Measurements from ENCODE around the gene NSUN3. TPM values are rescaled to one million over a fixed set of nuclear protein-coding genes. Genes with fewer than 3 reads are reported as not detected.
"Not testable (repeated sequence)": the region's sequence is repeated elsewhere in the genome, so short reads cannot be mapped to it uniquely, and the experiment has no call there.

The NSUN3 gene
- total and polyA plus RNA-seq, 8 donors: 2.4 to 88.8 (median 16.9) TPM

- Histone ChIP-seq H3K27me3 (no peaks in the 10 kb centered on the region), H3K9me3 (peaks cover 0 to 8% (median 4%) of the 10 kb centered on the region in 4 donors), H3K36me3 (peaks cover 8 to 27% (median 18%) of the 10 kb centered on the region in 4 donors), H3K4me3 (no peak overlapping the region), H3K4me1 (no peaks in the 10 kb centered on the region), H3K27ac (no peak overlapping the region)
- 70 to 88% (median 84%) methylated on average over 1 of the region's 1 CpG for WGBS, 5 donors
- DNase-seq: no peak
- intact Hi-C loops (cut with DNase I; ENCODE audit: low total_unique reads): no loop called here
- no peak for TF ChIP-seq CTCF (IDR thresholded peaks at IDR 0.05)
- TF ChIP-seq EP300 (IDR thresholded peaks at IDR 0.05): no peak
- no peak for TF ChIP-seq POLR2AphosphoS5 (IDR thresholded peaks at IDR 0.05)
- TF ChIP-seq POLR2A (IDR thresholded peaks at IDR 0.05): no peak
Measured at GRCh38 chr3:94043285-94043684, 19.6 kb upstream of the NSUN3 start.

GRCh38 chr3:94044100-94044936, 18.5 kb upstream of the NSUN3 start:
- H3K4me3 ChIP-seq; H3K27ac ChIP-seq; intact Hi-C loops (cut with DNase I; ENCODE audit: low total_unique reads); H3K4me1 ChIP-seq; H3K9me3 ChIP-seq; H3K27me3 ChIP-seq; DNase-seq: not testable (repeated sequence)
- H3K36me3 ChIP-seq: peaks cover 8 to 27% (median 18%) of the 10 kb centered on the region in 4 donors
- WGBS, 5 donors: 94 to 99% (median 96%) methylated on average over 39 to 61 of the region's 61 CpGs

- Histone ChIP-seq H3K9me3 (peaks cover 0 to 8% (median 4%) of the 10 kb centered on the region in 4 donors), H3K27ac (no peak overlapping the region), H3K4me3 (no peak overlapping the region), H3K27me3 (no peaks in the 10 kb centered on the region), H3K4me1 (no peaks in the 10 kb centered on the region), H3K36me3 (peaks cover 8 to 17% (median 16%) of the 10 kb centered on the region in 4 donors)
- intact Hi-C loops (cut with DNase I; ENCODE audit: low total_unique reads): no loop called here
- no peak for DNase-seq
- 96 to 100% (median 98%) methylated on average over 2 of the region's 2 CpGs for WGBS, 5 donors
- no peak for TF ChIP-seq POLR2AphosphoS5 (IDR thresholded peaks at IDR 0.05)
- no peak for TF ChIP-seq EP300 (IDR thresholded peaks at IDR 0.05)
- no peak for TF ChIP-seq POLR2A (IDR thresholded peaks at IDR 0.05)
- no peak for TF ChIP-seq CTCF (IDR thresholded peaks at IDR 0.05)
Measured at GRCh38 chr3:94046533-94046932, 16.3 kb upstream of the NSUN3 start.

GRCh38 chr3:94049267-94049666, 13.6 kb upstream of the NSUN3 start:
- H3K27ac ChIP-seq: no peak overlapping the region
- peaks cover 4 to 13% (median 10%) of the 10 kb centered on the region in 4 donors for H3K36me3 ChIP-seq
- no peaks in the 10 kb centered on the region for H3K4me1 ChIP-seq
- H3K4me3 ChIP-seq: no peak overlapping the region
- H3K9me3 ChIP-seq: peaks cover 0 to 4% (median 2%) of the 10 kb centered on the region in 4 donors
- no peak for DNase-seq
- H3K27me3 ChIP-seq: no peaks in the 10 kb centered on the region
- TF ChIP-seq POLR2AphosphoS5 (IDR thresholded peaks at IDR 0.05) (no peak), EP300 (IDR thresholded peaks at IDR 0.05) (no peak), POLR2A (IDR thresholded peaks at IDR 0.05) (no peak)
- intact Hi-C loops (cut with DNase I; ENCODE audit: low total_unique reads): no loop called here
- WGBS, 5 donors: 84 to 93% (median 87%) methylated on average over 2 of the region's 2 CpGs

GRCh38 chr3:94050546-94050945, 12.3 kb upstream of the NSUN3 start:
- intact Hi-C loops (cut with DNase I; ENCODE audit: low total_unique reads): no loop called here
- Histone ChIP-seq H3K9me3 (no peaks in the 10 kb centered on the region), H3K4me1 (no peaks in the 10 kb centered on the region), H3K27ac (no peak overlapping the region), H3K36me3 (peaks cover 0 to 4% (median 0%) of the 10 kb centered on the region in 4 donors), H3K4me3 (no peak overlapping the region), H3K27me3 (no peaks in the 10 kb centered on the region)
- no peak for DNase-seq
- no peak for TF ChIP-seq POLR2A (IDR thresholded peaks at IDR 0.05)
- no peak for TF ChIP-seq CTCF (IDR thresholded peaks at IDR 0.05)
- TF ChIP-seq POLR2AphosphoS5 (IDR thresholded peaks at IDR 0.05): no peak
- TF ChIP-seq EP300 (IDR thresholded peaks at IDR 0.05): no peak

Data from stomach (tissue), 9 donors.